ENCODE data around the gene CNTRL. TPM values are rescaled to one million over a fixed set of nuclear protein-coding genes. Genes with fewer than 3 reads are reported as not detected.
A peak's percentile ranks its signal among the peaks of the same experiment; 100 is the strongest.

CNTRL gene
- total and polyA plus RNA-seq, 4 donors = 1.6 to 8.7 (median 4.4) TPM

- TF ChIP-seq REST (IDR thresholded peaks at IDR 0.05) = peak; percentile 71
- peak; percentile 13 for TF ChIP-seq NR2F2 (IDR thresholded peaks at IDR 0.05)
Observed at GRCh38 chr9:121201738-121202533, 127.2 kb downstream of the CNTRL start, which contains the start of gene RAB14 (continued).

- Histone ChIP-seq H3K4me3 (ENCODE audit: low read depth in 1 of 3, low read length in 3 of 3) (no peak overlapping the region), H3K36me3 (ENCODE audit: control insufficient read depth in 4 of 4, insufficient read depth in 3 of 4, low read depth in 1 of 4, low read length in 3 of 4) (no peaks in the 10 kb centered on the region), H3K9ac (ENCODE audit: low read depth in 1 of 2, low read length in 2 of 2) (no peak overlapping the region), H3K27me3 (ENCODE audit: control insufficient read depth in 4 of 4, insufficient read depth in 4 of 4, low read length in 3 of 4) (no peaks in the 10 kb centered on the region), H3K4me1 (ENCODE audit: control insufficient read depth in 4 of 4, insufficient read depth in 4 of 4, low read length in 3 of 4) (peaks cover 4 to 15% (median 8%) of the 10 kb centered on the region in 4 donors), H3K27ac (ENCODE audit: low read depth in 1 of 2, low read length in 2 of 2) (no peak overlapping the region), H3K9me3 (ENCODE audit: control insufficient read depth in 4 of 4, low read length in 3 of 4) (no peaks in the 10 kb centered on the region)
- TF ChIP-seq HNF4A (conservative IDR thresholded peaks at IDR 0.05) (no peak), FOXA2 (IDR thresholded peaks at IDR 0.05) (no peak), JUND (IDR thresholded peaks at IDR 0.05) (no peak), MAX (IDR thresholded peaks at IDR 0.05) (no peak), RAD21 (IDR thresholded peaks at IDR 0.05) (no peak), GABPA (IDR thresholded peaks at IDR 0.05 in 1 of 2, conservative IDR thresholded peaks at IDR 0.05 in 1 of 2) (no peak), RXRA (IDR thresholded peaks at IDR 0.05) (no peak), SP1 (IDR thresholded peaks at IDR 0.05) (no peak), CTCF (IDR thresholded peaks at IDR 0.05; ENCODE audit: low read depth, low read length, missing input control) (no peak), FOXA1 (IDR thresholded peaks at IDR 0.05) (no peak), YY1 (IDR thresholded peaks at IDR 0.05) (no peak), ZBTB33 (IDR thresholded peaks at IDR 0.05) (no peak), NR2F2 (IDR thresholded peaks at IDR 0.05) (no peak), EGR1 (IDR thresholded peaks at IDR 0.05; ENCODE audit: low read depth in 2 of 2) (no peak)
- DNase-seq (ENCODE audit: low spot score) = no peak
- WGBS = 52% methylated on average over 2 of the region's 2 CpGs
Observed at GRCh38 chr9:121204121-121204520, 129.4 kb downstream of the CNTRL start.

Measured in liver (tissue), 9 donors.